GM19324 (cell line): ENCODE measurements around the gene ATF7.
"Not testable (repeated sequence)": the region's sequence is repeated elsewhere in the genome, so short reads cannot be mapped to it uniquely, and the experiment has no call there.

Experiments
- ATAC-seq: cut with Tn5 transposase; IDR thresholded peaks from one replicate; pipeline ENCODE4 v1.9.1; 2021; ENCODE audit warnings: mild to moderate bottlenecking, moderate library complexity; ENCODE audit not compliant: unreplicated experiment, low FRiP score

ATF7 gene

DNA sequence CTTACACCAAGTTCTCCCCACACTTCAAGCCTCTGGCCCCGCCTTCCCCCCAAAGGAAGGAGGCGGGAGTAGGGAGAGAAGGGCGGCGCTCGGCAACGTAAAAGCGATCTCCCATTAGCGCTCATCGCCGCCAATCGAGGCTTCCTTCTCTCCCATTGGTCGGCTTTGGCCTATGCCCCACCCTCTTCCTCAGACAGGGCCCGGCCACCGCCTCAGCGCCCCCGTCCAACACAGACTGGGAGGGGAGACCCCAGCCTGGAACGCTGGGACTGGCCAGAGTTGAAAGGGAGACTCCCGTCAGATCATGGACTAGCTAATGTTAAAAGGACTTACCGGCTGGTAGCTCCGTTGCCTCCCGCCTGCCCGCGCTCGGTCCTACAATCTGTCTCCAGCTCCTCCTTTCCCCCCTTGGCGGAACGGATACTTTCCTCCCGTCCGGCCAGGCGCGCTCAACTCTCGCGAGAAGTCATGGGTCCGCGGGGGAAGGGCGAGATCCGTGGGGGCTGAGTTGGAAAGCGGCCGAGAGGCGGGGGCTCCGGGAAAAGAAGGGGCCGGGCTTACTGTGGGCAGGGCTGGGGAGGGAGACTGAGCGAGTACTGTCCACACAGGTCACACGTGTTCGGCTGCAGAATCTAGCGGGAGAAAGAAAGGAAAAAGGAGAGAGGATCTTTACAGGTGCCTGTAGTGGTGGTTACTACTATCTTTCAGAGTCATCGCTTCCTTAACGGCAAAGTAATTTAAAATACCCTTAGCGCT, at the start of gene ATF7:
Gene ATF7, minus strand, starts transcription at position 437 of the 756 bp plus-strand sequence. CDS start 25,382 bp downstream, outside the sequence.
- ATAC-seq = peak; percentile 97

GRCh38 chr12:53674977-53675700, 49.0 kb upstream of the ATF7 start:
- no peak for ATAC-seq

GRCh38 chr12:53670971-53671370, 44.8 kb upstream of the ATF7 start:
- ATAC-seq = no peak

GRCh38 chr12:53670308-53670707, 44.1 kb upstream of the ATF7 start:
- ATAC-seq = no peak

GRCh38 chr12:53667080-53667479, 40.9 kb upstream of the ATF7 start:
- no peak for ATAC-seq

GRCh38 chr12:53664936-53665335, 38.8 kb upstream of the ATF7 start:
- no peak for ATAC-seq

- no peak for ATAC-seq
Observed at GRCh38 chr12:53664191-53664590, 38.0 kb upstream of the ATF7 start.

DNA sequence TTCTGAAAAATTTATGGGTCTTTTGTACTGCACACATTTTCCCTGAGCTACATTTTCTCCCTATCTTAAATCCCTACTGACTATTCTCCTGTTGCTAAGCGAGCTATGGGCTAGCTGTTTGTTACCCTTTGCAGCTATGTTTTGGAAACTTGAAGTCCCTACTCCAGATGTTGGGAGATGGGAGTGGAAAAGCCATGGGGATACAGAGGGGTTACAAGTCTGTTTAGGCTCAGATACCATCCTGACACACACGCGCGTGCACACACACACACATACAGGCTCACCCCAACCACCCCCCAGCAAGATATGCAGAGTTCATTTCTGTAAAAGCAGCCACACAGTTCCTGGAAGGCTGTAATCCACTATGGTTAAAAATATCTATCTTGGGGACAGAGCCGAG, 33.9 kb upstream of the ATF7 start:
- ATAC-seq = no peak

DNA sequence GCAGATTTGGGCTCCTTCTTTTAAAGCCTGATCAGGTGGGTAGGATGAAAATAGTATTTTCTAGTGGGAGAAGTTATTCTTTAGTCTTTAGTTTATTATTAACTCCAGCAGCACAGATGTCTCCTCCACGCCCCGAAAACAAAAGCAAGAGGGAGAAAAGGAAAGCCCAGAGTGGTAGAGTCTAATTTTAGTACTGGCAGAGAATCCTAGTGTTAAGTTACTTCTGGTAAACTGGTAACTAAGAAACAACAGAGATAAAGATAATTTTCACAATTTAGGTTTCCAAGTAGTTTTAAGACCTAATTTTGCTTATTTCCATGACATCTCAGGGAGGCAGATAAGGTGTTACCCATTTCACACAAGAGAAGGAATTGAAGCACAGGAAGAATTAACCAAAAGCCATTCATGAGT, 33.4 kb upstream of the ATF7 start:
- no peak for ATAC-seq

- ATAC-seq = no peak
Observed at GRCh38 chr12:53659011-53659551, 32.9 kb upstream of the ATF7 start.

- no peak for ATAC-seq
Observed at GRCh38 chr12:53657041-53657440, 30.9 kb upstream of the ATF7 start.

DNA sequence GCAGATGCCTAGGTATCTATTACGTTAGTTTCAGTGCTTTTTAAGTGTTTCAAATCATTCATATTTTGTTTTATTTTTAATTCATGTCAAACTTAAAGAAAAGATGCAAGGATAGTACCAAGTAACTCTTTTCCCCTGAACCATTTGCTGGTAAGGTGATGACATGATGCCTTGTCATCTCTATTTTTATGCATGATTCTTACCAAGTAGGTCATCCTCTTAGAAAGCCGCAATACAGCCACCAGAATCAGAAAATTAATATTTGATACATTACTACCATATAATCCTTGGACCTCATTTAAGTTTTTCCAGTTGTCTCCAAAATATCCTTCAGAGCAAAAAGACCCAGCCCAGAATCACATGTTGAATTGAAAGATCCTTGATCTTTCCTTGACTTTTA, 27.4 kb upstream of the ATF7 start:
- ATAC-seq = no peak

DNA sequence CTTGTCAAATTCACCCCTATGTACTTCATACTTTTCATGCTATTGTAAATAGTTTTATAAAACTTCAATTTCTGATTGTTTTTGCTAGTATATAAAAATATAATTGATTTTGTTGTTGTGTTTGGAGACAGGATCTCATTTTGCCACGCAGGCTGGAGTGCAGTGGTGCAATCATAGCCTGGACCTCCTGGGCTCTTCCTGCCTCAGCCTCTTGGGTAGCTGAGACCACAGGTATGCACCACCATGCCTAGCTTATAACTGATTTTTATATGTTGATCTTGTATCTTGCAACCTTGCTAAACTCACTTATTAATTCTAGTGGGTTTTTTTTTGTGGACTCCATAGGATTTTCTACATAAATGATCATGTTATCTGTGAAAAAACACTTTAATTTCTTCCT, 26.2 kb upstream of the ATF7 start:
- no peak for ATAC-seq

GRCh38 chr12:53651737-53652136, 25.6 kb upstream of the ATF7 start:
- ATAC-seq = no peak

DNA sequence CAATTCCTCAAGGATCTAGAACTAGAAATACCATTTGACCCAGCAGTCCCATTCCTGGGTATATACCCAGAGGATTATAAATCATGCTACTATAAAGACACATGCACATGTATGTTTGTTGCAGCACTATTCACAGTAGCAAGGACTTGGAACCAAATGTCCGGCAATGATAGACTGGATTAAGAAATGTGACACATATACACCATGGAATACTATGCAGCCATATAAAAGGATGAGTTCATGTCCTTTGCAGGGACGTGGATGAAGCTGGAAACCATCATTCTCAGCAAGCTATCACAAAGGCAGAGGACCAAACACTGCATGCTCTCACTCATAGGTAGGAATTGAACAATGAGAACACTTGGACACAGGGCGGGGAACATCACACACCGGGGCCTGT, 20.1 kb upstream of the ATF7 start:
- ATAC-seq = not testable (repeated sequence)

GRCh38 chr12:53645165-53645564, 19.0 kb upstream of the ATF7 start:
- no peak for ATAC-seq

DNA sequence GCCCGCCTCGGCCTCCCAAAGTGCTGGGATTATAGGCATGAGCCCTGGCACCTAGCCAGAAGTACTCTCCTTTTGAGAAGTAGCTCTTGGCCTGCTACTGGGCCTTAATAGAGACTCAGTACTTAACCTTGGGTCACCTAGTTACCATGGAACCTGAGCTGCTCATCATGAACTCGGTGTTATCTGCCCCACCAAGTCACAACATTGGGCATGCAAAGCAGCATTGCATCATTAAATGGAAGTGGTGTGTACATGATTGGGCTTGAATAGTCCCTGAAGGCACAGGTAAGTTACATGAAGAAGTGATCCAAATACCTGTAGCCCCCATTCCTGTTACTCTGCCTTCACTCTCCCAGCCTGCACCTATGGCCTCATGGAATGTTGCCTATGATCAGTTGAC, 18.0 kb upstream of the ATF7 start:
- ATAC-seq = no peak

DNA sequence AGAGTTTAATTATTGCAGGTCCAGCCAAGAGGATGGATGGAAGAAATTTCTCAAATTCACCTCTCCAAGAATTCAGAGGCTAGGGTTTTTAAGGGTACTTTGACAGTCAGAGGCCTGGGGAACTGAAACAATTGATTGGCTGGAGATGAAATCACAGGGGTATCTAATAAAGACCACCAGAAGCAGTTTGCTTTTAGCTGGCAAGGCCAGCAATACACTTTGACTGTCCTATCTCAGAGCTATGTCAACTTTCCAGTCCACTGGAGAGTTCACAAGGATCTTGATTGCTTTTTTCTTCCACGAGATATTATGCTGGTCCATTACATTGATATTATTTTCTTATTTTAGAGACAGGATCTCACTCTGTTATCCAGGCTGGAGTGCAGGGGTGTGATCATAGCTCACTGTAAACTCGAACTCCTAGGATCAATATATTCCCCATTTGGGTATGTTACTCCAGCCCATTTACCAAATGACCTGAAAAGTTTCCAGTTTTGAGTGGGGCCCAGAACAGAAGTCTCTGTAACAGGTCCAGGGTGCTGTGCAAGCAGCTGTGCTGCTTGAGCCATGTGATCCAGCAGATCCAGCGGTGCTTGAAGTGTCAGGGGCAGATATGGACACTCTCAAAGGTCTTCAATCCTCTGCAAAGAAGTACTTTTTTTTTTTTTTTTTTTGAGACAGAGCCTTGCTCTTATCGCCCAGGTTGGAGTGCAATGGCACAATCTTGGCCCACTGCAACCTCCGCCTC, 17.2 kb upstream of the ATF7 start:
- ATAC-seq = no peak

- ATAC-seq = no peak
Observed at GRCh38 chr12:53638057-53638456, 11.9 kb upstream of the ATF7 start.

- no peak for ATAC-seq
Observed at GRCh38 chr12:53636641-53637040, 10.5 kb upstream of the ATF7 start.

GRCh38 chr12:53635708-53636107, 9.5 kb upstream of the ATF7 start:
- not testable (repeated sequence) for ATAC-seq
